ENCODE data around the gene ADCY5.
"Not testable (repeated sequence)": the region's sequence is repeated elsewhere in the genome, so short reads cannot be mapped to it uniquely, and the experiment has no call there.

ADCY5 gene

DNA sequence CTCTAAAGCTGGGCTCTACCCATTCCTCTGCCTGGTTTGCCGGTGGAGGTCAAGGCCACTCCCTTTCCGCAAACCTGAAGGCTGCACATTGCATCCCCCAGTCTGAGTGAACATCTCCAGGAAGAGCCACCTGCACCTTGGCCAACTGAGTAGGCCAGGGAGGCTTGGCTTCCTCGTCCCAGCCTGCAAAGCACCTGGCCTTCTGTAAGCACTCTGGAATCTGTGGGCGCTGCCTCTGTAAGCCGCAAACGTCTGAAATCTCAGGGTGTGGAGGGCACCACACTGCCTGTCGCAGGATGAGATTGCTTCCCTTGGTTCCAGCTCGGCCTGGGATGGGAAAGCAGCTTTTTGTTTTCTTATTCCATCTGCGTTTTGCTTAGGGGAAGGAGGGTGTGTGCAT is 165.8 kb downstream of the ADCY5 start:
- no peak for FAIRE-seq

GRCh38 chr3:123282461-123282860 is 166.4 kb downstream of the ADCY5 start:
- no peak for FAIRE-seq

- FAIRE-seq = no peak
Observed at GRCh38 chr3:123281929-123282328, 167.0 kb downstream of the ADCY5 start.

DNA sequence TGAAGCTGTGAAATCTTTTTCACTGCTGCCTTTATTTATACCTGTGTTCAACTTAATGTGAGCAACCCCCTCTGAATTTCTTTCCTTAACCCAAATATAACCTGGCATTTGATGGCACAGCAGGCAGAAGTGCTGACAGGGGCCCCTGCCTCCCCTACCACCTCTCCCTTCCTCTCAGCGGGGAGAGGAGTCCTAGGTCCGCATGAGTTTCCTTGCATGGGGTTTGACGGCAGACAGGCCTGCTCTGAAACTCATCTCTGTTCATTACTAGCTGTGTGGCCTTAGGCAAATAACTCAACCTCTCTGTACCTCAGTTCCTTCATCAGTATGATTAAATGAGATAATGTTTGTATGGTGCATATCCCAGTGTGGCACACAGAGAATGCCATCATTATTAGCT is 167.5 kb downstream of the ADCY5 start:
- FAIRE-seq = no peak

GRCh38 chr3:123279121-123279520 is 169.8 kb downstream of the ADCY5 start:
- FAIRE-seq = no peak

GRCh38 chr3:123278446-123278845 is 170.4 kb downstream of the ADCY5 start:
- no peak for FAIRE-seq

DNA sequence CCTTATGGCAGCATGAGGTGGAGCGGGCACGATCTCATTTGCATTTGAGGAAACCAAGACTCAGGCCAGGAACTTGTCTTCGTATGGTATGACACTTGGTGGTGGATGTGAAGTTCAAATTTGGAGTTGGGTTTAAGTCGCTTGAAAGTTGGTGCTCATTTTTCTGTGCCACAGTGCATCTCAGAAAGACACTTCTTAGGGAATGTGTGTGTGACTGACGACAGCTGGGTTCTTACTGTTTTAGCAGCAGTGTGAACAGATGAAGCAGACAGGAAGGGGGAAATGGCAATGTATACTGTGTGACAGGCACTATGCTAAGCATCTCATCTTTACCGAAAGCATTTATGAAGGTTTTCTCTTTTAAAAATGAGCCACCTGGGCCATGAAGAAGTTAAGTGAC is 171.8 kb downstream of the ADCY5 start:
- FAIRE-seq = no peak

GRCh38 chr3:123276346-123277006 is 172.4 kb downstream of the ADCY5 start:
- FAIRE-seq = no peak

DNA sequence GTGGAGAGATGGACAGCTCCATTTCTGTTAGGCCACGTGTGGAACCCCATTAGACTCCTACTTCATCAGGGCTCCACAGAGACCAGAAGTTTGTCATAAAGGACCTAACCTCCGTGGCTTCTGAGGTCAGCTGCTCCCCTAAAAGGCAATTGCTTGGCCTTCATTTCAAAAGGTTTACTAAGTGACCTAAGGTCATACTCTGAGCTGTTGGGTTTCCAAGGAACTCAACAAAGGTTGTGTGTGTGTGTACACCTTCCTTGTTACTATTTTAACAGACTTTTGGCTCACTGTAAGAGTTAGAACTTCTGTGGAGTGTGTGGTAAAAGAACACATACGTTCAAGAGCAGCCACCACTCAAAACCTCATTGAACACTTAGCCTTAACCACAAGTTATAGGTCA is 173.2 kb downstream of the ADCY5 start:
- no peak for FAIRE-seq

DNA sequence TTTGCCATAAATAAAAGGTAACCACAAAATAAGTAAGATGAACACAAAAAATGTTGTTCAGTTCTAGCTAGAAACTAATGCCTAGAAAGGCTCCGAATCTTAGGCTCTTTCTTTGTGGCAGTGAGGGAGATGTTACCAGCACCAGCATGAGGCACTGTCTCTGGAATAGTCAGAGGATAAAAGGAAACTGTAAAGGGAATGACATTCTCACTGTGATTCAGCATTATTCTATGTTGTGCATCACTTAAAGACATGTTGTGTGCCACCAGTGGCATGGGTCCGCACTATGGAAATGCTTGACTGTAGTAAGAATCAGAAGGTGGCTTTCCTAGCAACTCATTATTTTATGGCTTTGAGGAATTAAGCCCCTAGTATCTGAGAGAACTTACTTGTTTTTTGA is 176.3 kb downstream of the ADCY5 start:
- no peak for FAIRE-seq

DNA sequence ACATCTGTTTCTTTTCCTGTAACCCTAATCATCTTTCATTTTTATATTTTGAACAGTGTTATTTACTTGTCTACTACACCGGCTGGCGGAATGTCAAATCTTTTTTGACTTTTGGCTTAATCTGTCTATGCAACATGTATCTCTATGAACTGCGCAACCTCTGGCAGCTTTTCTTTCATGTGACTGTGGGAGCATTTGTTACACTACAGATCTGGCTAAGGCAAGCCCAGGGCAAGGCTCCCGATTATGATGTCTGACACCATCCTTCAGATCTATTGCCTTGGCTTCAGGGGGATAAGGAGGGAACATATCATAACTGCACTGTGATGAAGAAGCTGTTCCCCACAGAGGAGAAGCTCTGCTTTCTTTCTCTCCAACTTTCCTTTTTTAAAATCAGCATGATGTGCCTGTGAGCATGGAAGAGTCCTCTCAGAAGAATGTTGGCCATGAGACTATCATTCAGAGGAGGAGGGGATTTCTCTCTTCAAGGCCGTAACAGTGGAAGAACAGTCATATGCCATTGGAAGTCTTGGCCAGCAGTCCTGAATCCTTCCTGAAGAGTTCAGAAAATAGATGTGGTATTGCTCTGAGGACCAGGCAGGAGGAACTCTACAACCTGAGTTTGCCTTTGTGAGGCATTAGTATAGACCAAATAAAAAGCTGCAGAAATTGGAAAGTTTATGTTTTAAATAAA is 177.3 kb downstream of the ADCY5 start:
- FAIRE-seq = no peak

DNA sequence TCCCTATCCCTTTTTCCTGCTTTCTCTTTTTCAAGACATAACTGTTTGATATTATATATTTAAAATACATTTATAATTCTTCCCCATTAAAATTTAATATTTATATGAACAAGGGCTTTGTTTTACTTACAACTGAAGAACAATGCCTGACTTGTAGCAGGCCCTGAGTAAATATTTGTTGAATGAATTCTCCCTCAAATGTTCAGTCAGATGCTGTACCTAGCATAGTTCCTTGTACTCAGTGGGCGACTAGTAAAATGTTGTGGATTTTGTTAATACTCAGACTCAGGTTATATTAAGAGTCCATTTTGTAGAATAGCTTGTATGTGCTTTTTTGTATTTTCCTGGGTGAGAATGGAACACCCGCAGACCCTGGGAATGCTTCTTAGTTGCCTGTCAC is 178.1 kb downstream of the ADCY5 start:
- no peak for FAIRE-seq

GRCh38 chr3:123267821-123268220 is 181.1 kb downstream of the ADCY5 start:
- no peak for FAIRE-seq

- FAIRE-seq = no peak
Observed at GRCh38 chr3:123263941-123264340, 184.9 kb downstream of the ADCY5 start.

- FAIRE-seq = no peak
Observed at GRCh38 chr3:123262868-123263267, 186.0 kb downstream of the ADCY5 start.

GRCh38 chr3:123262226-123262625 is 186.7 kb downstream of the ADCY5 start:
- no peak for FAIRE-seq

DNA sequence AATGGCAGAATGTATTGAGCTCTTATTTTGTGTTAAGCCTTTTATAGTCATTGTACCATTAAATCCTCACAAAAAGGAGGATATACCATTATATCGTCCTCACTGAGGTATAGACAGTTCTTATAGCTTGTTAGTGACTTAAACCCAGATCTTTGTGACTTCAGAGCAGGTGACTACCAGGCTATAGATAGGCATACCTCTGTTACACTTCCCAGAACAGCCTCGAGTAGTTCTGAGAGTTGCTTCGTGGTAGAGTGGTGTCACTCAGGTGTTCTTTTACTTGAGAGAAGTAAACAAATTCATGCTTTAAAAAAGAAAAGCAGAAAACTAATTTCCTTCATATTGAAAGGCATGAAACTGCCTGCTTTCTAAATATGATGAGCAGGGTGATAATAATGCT is 187.2 kb downstream of the ADCY5 start:
- FAIRE-seq = no peak

DNA sequence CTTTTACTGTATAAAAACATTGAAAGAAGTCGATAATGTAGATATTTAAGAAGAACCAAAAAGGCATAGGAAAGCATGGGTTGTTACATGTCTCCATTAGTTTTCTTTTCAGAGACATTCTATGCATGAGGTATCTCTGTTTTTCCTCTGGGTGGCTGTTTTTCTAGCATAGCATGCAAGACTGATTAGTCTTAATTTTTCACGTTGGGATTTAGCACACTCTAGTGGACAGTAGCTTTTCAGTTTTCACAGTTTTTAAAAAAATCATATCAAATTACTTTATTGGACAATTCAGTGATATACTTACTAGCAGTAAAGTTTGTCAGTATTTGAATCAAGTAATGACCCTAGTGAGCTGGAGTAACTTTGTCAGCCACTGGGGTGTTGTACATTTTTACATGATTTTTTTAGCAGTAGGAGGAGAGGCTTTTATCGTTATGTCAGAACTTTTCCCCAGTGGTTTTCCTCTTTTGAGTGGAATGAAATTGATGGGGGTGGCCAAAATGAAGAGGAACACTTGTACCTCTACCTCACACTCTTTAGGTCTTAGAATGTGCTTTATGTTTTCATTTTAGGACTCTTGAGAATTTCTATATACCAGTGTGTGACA is 190.0 kb downstream of the ADCY5 start:
- peak; percentile 98 for FAIRE-seq

DNA sequence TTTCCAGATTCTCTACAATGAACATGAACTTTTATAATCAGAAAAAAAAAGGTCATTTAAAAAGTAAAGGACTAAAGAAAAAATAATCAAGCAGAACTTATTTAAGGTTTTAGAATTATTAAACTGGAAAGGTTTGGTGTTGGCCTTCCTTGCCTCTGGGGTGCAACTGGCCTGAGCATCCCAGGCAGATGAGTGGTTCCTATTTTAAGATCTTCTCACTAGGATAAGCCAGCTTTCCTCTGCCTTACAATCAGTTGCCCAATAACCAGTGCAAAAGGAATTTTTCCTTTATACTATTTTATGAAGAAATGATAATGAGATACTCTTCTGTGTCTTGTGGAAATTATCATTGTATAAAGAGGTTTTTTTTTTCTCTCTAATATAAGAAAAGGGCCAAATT is 190.5 kb downstream of the ADCY5 start:
- no peak for FAIRE-seq

DNA sequence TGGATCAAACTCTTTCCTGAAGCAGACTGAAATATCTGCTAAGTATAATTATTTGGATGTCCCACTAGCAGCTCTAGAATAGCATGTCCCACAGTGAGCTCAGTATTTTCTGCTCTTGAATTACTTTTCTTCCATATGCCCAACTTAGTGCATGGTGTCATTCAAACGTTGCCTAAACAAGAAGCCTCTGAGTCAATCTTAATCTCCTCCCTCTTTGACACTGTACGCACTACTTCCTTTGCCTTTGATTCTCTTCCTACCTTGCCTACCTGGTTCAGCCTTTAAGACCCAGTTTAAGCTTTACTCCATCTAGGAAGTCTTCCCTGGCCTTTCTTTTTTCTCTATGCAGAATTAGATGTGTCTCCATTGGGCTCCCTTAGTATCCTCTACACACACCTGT is 192.6 kb downstream of the ADCY5 start:
- no peak for FAIRE-seq

DNA sequence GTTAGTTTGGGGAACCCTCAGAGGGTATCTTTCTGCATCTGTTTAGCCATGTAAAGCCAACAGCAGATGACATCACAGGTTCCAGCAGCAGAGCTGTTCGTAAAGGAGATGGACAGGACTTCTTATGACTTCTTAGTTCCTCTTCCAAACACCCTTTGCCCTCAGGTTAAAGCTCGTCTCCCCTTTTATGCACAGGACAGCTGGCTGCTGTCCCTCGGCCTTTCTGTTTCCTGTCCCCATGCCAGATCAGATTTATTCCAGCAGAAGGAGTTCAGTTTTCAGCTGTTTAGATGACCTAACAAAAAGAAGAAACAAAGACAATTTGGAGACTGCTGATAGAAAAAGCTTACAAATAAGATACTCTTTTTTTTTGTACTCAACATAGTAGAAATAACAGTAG is 202.0 kb downstream of the ADCY5 start:
- FAIRE-seq = no peak

GRCh38 chr3:123244128-123244527 is 204.8 kb downstream of the ADCY5 start:
- FAIRE-seq = no peak

DNA sequence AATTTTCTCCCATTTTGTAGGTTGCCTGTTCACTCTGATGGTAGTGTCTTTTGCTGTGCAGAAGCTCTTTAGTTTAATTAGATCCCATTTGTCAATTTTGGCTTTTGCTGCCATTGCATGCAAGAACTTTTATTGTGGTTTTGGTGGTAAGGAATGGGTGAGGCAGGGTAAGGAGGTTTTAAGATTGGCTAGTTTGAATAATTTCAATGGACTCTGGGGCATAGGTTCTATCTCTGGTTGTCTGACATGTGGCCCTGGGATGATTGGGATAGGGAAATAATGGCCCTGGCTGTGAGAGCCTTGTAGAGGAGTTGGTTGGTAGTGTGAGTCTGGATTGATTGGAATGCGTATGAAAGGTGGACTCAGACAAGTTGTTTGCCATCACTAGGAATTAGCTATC is 209.1 kb downstream of the ADCY5 start:
- no peak for FAIRE-seq

DNA sequence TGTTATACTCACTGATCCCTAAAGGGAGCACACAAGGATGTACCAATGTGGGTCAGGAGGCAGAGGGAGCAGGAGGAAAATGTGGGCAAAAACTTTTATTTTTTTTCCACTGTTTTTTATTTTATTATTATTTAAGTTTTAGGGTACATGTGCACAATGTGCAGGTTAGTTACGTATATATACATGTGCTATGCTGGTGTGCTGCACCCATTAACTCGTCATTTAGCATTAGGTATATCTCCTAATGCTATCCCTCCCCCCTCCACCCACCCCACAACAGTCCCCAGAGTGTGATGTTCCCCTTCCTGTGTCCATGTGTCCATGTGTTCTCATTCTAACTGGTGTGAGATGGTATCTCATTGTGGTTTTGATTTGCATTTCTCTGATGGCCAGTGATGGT is 209.7 kb downstream of the ADCY5 start:
- FAIRE-seq = not testable (repeated sequence)

GRCh38 chr3:123236902-123237301 is 212.0 kb downstream of the ADCY5 start:
- no peak for FAIRE-seq
